Gastrocnemius medialis (tissue), 4 donors: ENCODE data around the gene ALOX5AP. TPM values are rescaled to one million over a fixed set of nuclear protein-coding genes. Genes with fewer than 3 reads are reported as not detected.

Experiments
- ATAC-seq, 2 donors: fragments of 150-250 bp; one replicate each; pipeline ENCODE4 v1.9.1; 2016
- DNase-seq, 2 donors: peaks; one replicate each; pipeline ENCODE4 v3.0.0-alpha.2; 2019
- H3K27ac ChIP-seq, 4 donors: fragments of 200-600 bp; sonication (generic); 1 replicate in 1 of 4; 2 replicates in 3 of 4; pipeline ENCODE4 v1.5.1; 2016 to 2018; ENCODE audit warnings: mild to moderate bottlenecking in 2 of 4, moderate library complexity in 1 of 4
- H3K27me3 ChIP-seq, 3 donors: fragments of 200-600 bp; sonication (generic) in 2 of 3; 1 replicate in 1 of 3; 2 replicates in 2 of 3; pipeline versions ENCODE4 v1.5.1 to v1.6.0; 2016 to 2019; ENCODE audit warnings: mild to moderate bottlenecking in 1 of 3, moderate library complexity in 1 of 3
- H3K36me3 ChIP-seq, 2 donors: fragments of 200-600 bp; sonication (generic) in 1 of 2; one replicate each; pipeline ENCODE4 v1.5.1; 2017 to 2018
- H3K4me1 ChIP-seq, 2 donors: fragments of 200-600 bp; sonication (generic) in 1 of 2; one replicate each; pipeline ENCODE4 v1.5.1; 2016 to 2017; ENCODE audit warnings: mild to moderate bottlenecking in 2 of 2
- H3K4me3 ChIP-seq, 4 donors: fragments of 200-600 bp; sonication (generic) in 3 of 4; 1 replicate in 1 of 4; 2 replicates in 3 of 4; pipeline ENCODE4 v1.5.1; 2016 to 2019; ENCODE audit warnings: mild to moderate bottlenecking in 2 of 4
- H3K9me3 ChIP-seq, 3 donors: fragments of 200-600 bp; sonication (generic) in 2 of 3; 1 replicate in 1 of 3; 2 replicates in 2 of 3; pipeline ENCODE4 v1.5.1; 2016 to 2019
- POLR2A ChIP-seq, 2 donors: fragments of 450-650 bp; IDR thresholded peaks; one replicate each; pipeline ENCODE4 v1.6.1; 2017; ENCODE audit warnings: antibody characterized with exemption in 2 of 2, mild to moderate bottlenecking in 2 of 2, moderate library complexity in 2 of 2
- in situ Hi-C, 4 donors: fragments of 200-750 bp; cut with MboI; loops; one replicate each; pipeline versions ENCODE4 v1.15.0 to v1.8.0; 2017; ENCODE audit warnings: low sequenced_read_pairs in 4 of 4
- intact Hi-C: fragments of 100-400 bp; cut with DNase I; formaldehyde crosslinking; loops from one replicate; pipeline ENCODE4 v1.15.1; 2023; ENCODE audit warnings: low total_unique reads
- total RNA-seq, 4 donors: library from RNA; depleted of rRNA; stranded (reverse); fragments of >200 nt; gene quantifications; one replicate each; pipeline versions ENCODE4 v1.1.0 to v1.2.3, GENCODE V29; 2016
- TF ChIP-seq, protein P1 (sequence below), 5 experiments: fragments of 450-650 bp in 3 of 5; fragments of 200-600 bp in 2 of 5; sonication (generic) in 2 of 5; IDR thresholded peaks in 4 of 5; conservative IDR thresholded peaks in 1 of 5; 1 replicate in 4 of 5; 2 replicates in 1 of 5; pipeline ENCODE4 v1.5.1; 2016 to 2019; ENCODE audit warnings: antibody characterized with exemption in 5 of 5, mild to moderate bottlenecking in 3 of 5, moderate library complexity in 3 of 5

The ALOX5AP gene
- total RNA-seq, 4 donors from 2014 or later, result 5.3 to 9.1 (median 7.1) TPM

DNA sequence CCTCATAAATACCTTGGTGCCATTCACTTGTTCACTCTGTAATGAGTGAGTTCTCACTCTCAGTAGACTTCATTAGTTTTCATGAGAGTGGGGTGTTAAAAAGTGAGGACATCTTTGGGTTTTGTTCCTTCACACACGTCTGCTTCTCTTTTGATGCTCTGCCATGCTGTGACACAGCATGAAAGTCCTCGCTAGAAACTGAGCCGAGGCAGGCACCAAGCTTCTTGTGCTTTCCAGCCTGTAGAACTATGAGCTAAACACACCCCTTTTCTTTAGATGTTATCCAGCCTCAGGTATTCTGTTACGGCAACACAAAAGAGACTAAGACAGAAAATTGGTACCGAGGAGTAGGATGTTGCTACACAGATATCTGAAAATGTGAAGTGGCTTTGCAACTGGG, 43.7 kb downstream of the ALOX5AP start:
- no peaks in the 10 kb centered on the region for H3K4me1 ChIP-seq
- H3K27me3 ChIP-seq, result no peaks in the 10 kb centered on the region
- H3K27ac ChIP-seq, result no peak overlapping the region
- DNase-seq (no peak), ATAC-seq (no peak)
- no peaks in the 10 kb centered on the region for H3K9me3 ChIP-seq
- no peak overlapping the region for H3K4me3 ChIP-seq
- no peak for TF ChIP-seq POLR2A (IDR thresholded peaks at IDR 0.05)
- TF ChIP-seq, protein P1, sequence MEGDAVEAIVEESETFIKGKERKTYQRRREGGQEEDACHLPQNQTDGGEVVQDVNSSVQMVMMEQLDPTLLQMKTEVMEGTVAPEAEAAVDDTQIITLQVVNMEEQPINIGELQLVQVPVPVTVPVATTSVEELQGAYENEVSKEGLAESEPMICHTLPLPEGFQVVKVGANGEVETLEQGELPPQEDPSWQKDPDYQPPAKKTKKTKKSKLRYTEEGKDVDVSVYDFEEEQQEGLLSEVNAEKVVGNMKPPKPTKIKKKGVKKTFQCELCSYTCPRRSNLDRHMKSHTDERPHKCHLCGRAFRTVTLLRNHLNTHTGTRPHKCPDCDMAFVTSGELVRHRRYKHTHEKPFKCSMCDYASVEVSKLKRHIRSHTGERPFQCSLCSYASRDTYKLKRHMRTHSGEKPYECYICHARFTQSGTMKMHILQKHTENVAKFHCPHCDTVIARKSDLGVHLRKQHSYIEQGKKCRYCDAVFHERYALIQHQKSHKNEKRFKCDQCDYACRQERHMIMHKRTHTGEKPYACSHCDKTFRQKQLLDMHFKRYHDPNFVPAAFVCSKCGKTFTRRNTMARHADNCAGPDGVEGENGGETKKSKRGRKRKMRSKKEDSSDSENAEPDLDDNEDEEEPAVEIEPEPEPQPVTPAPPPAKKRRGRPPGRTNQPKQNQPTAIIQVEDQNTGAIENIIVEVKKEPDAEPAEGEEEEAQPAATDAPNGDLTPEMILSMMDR (IDR thresholded peaks at IDR 0.05 in 4 of 5, conservative IDR thresholded peaks at IDR 0.05 in 1 of 5), result no peak
- no peaks in the 10 kb centered on the region for H3K36me3 ChIP-seq
- intact Hi-C loops (no loop called here), in situ Hi-C loops (loop anchor here in 1 of 4 donors (25.0 kb wide), 1 partner anchor 642 kb away; no protein-coding TSS in a partner anchor)

DNA sequence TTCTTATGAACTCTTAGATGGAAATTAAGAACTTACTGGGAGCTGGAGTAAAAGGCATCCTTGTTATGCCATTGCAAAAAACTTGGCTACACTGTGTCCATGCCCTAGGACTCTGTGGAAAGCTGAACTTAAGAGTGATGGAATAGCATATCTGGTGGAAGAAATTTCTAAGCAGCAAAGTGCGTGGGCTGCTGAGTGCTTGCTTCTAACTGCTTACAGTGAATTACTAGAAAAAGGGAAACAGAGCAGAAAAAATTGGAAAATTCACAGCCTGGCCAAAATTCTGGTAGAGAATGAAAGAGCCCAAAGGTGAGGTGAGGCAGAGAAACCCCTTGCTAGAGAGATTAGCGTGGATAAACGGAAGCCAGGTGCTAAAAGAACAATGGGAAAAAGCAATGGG, 44.3 kb downstream of the ALOX5AP start:
- DNase-seq, result no peak
- no peak overlapping the region for H3K27ac ChIP-seq
- no peak overlapping the region for H3K4me3 ChIP-seq
- ATAC-seq, result no peak
- TF ChIP-seq, protein P1 (IDR thresholded peaks at IDR 0.05 in 4 of 5, conservative IDR thresholded peaks at IDR 0.05 in 1 of 5), result no peak
- no peak for TF ChIP-seq POLR2A (IDR thresholded peaks at IDR 0.05)
- H3K4me1 ChIP-seq, result no peaks in the 10 kb centered on the region
- in situ Hi-C loops, result loop anchor here in 1 of 4 donors (25.0 kb wide), 1 partner anchor 642 kb away; no protein-coding TSS in a partner anchor
- H3K9me3 ChIP-seq, result no peaks in the 10 kb centered on the region
- intact Hi-C loops, result no loop called here
- no peaks in the 10 kb centered on the region for H3K27me3 ChIP-seq
- no peaks in the 10 kb centered on the region for H3K36me3 ChIP-seq

DNA sequence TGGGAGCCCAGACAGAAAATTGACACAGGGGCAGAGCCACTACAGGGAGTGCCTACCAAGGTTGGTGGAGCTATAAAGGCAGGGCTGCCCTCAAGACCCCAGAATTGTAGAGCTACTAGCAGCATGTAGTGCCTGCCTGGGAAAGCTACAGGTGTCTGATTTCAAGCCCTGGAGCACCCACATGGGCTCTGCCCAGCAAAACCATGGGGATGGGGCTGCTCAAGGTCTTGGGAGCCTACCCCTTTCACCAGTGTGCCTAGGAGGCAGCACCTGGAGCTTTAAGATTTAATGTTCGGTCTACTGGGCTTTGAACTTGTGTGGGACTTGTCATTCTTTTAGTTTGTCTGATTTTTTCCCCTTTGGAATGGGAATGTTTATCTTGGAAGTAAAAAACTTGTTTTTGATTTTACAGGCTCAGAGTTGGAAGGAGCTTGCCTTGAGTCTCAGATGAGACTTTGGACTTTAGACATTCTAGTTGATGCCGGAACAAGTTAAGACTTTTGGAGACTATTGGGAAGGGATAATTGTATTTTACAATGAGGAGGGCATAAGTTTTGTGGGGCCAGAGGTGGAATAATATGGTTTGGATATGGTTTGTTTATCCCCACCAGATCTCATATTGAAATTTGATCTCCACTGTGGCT, 45.1 kb downstream of the ALOX5AP start:
- ATAC-seq (no peak), DNase-seq (no peak)
- no peak overlapping the region for H3K27ac ChIP-seq
- no peaks in the 10 kb centered on the region for H3K36me3 ChIP-seq
- in situ Hi-C loops, result loop anchor here in 1 of 4 donors (25.0 kb wide), 1 partner anchor 643 kb away; no protein-coding TSS in a partner anchor
- no peaks in the 10 kb centered on the region for H3K4me1 ChIP-seq
- TF ChIP-seq, protein P1 (IDR thresholded peaks at IDR 0.05 in 4 of 5, conservative IDR thresholded peaks at IDR 0.05 in 1 of 5), result no peak
- TF ChIP-seq POLR2A (IDR thresholded peaks at IDR 0.05), result no peak
- H3K4me3 ChIP-seq, result no peak overlapping the region
- H3K9me3 ChIP-seq, result no peaks in the 10 kb centered on the region
- intact Hi-C loops, result no loop called here
- H3K27me3 ChIP-seq, result no peaks in the 10 kb centered on the region

DNA sequence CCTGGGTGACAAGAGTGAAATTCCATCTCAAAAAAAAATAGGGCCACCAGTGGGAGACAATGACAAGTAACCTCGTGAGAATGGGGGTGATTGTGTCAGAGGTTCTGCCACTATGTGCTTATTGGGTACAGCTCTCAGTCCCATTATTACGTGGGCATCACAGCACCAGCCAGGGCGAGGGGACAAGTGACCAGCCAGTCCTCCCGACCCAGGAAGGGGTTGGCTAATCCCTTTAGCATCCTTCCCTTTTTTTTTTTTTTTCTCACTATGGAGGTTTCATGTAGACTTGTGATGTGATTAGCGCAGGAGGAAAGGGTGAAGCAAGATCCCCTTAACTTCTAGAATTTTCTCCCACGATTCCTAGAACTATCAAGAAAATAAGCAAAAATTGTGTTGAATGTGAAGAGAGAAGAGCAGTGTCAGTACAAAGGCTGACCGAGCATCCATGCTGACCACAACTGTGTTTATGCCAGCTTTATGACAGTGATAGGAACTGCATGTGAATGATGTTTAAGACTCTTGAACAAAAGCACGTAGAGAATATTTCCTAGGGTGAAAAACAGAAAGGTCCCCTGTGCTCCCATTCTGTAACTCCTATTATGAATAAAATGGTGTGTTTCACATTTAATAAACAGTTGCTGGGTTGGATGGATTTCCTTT, 50.0 kb downstream of the ALOX5AP start:
- intact Hi-C loops (no loop called here), in situ Hi-C loops (loop anchor here in 1 of 4 donors (25.0 kb wide), 1 partner anchor 648 kb away; no protein-coding TSS in a partner anchor)
- Histone ChIP-seq H3K9me3 (no peaks in the 10 kb centered on the region), H3K4me3 (no peak overlapping the region), H3K27me3 (no peaks in the 10 kb centered on the region), H3K4me1 (no peaks in the 10 kb centered on the region), H3K36me3 (no peaks in the 10 kb centered on the region), H3K27ac (no peak overlapping the region)
- TF ChIP-seq POLR2A (IDR thresholded peaks at IDR 0.05), result no peak
- TF ChIP-seq, protein P1 (IDR thresholded peaks at IDR 0.05 in 4 of 5, conservative IDR thresholded peaks at IDR 0.05 in 1 of 5), result no peak
- no peak for ATAC-seq
- no peak for DNase-seq
